H1 (cell line): ENCODE data around the gene KCTD7. TPM values are rescaled to one million over a fixed set of nuclear protein-coding genes. Genes with fewer than 3 reads are reported as not detected.

Experiments
- RAD21 ChIP-seq, 2 experiments: IDR thresholded peaks in 1 of 2; conservative IDR thresholded peaks in 1 of 2; 2 replicates each; pipeline ENCODE4 v1.6.1; 2011; ENCODE audit warnings: low read depth in 2 of 2, low read length in 2 of 2, improper control_type of control experiment in 1 of 2, inconsistent platforms in 1 of 2, mild to moderate bottlenecking in 1 of 2, moderate library complexity in 1 of 2
- RBBP5 ChIP-seq: IDR thresholded peaks from 2 replicates; pipeline ENCODE4 v1.7.1; 2012; ENCODE audit warnings: low read depth, mild to moderate bottlenecking, inconsistent platforms, low read length, moderate library complexity, borderline replicate concordance
- polyA plus RNA-seq, 7 experiments: library from polyadenylated mRNA; depleted of rRNA in 3 of 7; stranded (reverse) in 5 of 7; unstranded in 2 of 7; fragments of >200 nt in 5 of 7; fragments of 200-250 nt in 2 of 7; gene quantifications; 1 replicate in 5 of 7; 2 replicates in 1 of 7; 4 replicates in 1 of 7; pipeline versions ENCODE4 v1.2.1 to v1.2.3, GENCODE V29; 2011 to 2013; ENCODE audit warnings: missing spikeins in 2 of 7, mixed read lengths in 2 of 7
- total RNA-seq: library from RNA; stranded (reverse); fragmentation: NEBNext Ultra II Directional; extraction: Animal tissue kit (Norgen Biotek cat#: 25700); gene quantifications from 2 replicates; pipeline ENCODE4 v1.2.1, GENCODE V29; 2021

KCTD7 gene
- total and polyA plus RNA-seq, 2 of the 8 experiments (the other 6 are each of a cell fraction or from before 2014, with no cell fraction given): 8.6 to 11.9 TPM

GRCh38 chr7:66597461-66597860 is 31.2 kb upstream of the KCTD7 start (continued):
- TF ChIP-seq RAD21 (IDR thresholded peaks at IDR 0.05 in 1 of 2, conservative IDR thresholded peaks at IDR 0.05 in 1 of 2; ENCODE audit: low read depth in 2 of 2, low read length in 2 of 2) (no peak), RBBP5 (no peak)
